ENCODE data around the gene DNPH1. TPM values are rescaled to one million over a fixed set of nuclear protein-coding genes. Genes with fewer than 3 reads are reported as not detected.

Gene DNPH1
- total and polyA plus RNA-seq, 3 donors from 2014 or later = 19.3 to 21.8 (median 21.8) TPM

DNA sequence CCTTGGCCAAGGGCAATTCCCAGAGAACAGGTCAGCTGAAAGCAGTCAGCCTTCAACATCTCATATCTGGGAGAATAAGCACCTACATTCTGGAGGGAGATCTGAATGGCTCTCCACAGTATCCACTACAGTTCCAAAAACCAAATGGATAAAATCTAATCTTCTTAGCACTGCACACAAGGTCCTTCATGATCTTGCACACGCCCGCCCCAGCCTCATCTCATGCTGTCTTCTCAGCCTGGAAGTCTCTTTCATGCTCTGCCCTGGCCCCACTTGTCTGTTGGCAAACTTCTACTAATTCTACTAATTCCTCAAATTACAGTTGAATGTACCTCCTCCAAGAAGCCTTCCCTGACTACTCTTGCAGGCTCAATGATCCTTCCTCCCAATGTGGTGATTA lies 12.2 kb upstream of the DNPH1 start:
- no peaks in the 10 kb centered on the region for H3K4me1 ChIP-seq
- H3K4me3 ChIP-seq = no peak overlapping the region
- H3K27me3 ChIP-seq = no peaks in the 10 kb centered on the region
- TF ChIP-seq, protein P1, sequence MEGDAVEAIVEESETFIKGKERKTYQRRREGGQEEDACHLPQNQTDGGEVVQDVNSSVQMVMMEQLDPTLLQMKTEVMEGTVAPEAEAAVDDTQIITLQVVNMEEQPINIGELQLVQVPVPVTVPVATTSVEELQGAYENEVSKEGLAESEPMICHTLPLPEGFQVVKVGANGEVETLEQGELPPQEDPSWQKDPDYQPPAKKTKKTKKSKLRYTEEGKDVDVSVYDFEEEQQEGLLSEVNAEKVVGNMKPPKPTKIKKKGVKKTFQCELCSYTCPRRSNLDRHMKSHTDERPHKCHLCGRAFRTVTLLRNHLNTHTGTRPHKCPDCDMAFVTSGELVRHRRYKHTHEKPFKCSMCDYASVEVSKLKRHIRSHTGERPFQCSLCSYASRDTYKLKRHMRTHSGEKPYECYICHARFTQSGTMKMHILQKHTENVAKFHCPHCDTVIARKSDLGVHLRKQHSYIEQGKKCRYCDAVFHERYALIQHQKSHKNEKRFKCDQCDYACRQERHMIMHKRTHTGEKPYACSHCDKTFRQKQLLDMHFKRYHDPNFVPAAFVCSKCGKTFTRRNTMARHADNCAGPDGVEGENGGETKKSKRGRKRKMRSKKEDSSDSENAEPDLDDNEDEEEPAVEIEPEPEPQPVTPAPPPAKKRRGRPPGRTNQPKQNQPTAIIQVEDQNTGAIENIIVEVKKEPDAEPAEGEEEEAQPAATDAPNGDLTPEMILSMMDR (IDR thresholded peaks at IDR 0.05) = no peak
- TF ChIP-seq POLR2A (IDR thresholded peaks at IDR 0.05) = no peak
- 90 to 96% methylated on average over 2 of the region's 2 CpGs for WGBS, 2 donors
- no peak for DNase-seq
- intact Hi-C loops (cut with DNase I; ENCODE audit: low total_unique reads) = no loop called here
- H3K9me3 ChIP-seq = no peaks in the 10 kb centered on the region
- H3K36me3 ChIP-seq (ENCODE audit: low read depth, missing control alignments) = no peaks in the 10 kb centered on the region
- no peak overlapping the region for H3K27ac ChIP-seq

DNA sequence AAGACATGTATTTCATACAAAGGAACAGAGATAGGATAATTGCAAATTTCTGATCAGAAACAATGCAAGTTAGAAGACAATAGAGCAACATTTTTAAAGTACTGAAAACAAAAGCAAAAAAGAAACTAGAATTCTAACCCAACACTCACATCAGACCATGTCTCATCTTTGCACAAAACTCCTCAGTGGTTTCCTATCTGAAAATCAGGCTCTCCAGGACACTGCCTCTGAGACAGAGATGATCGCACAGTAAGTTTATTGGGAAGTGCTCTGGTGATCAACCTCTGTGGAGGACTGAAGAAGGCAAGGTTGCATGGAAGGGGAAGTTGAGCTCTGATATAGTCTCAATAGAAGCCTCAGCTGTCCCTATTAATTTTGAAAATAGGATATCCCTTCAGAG lies 11.7 kb upstream of the DNPH1 start:
- Histone ChIP-seq H3K9me3 (no peaks in the 10 kb centered on the region), H3K4me3 (no peak overlapping the region), H3K27ac (no peak overlapping the region), H3K4me1 (no peaks in the 10 kb centered on the region), H3K27me3 (no peaks in the 10 kb centered on the region), H3K36me3 (ENCODE audit: low read depth, missing control alignments) (no peaks in the 10 kb centered on the region)
- intact Hi-C loops (cut with DNase I; ENCODE audit: low total_unique reads) = no loop called here
- TF ChIP-seq, protein P1 (IDR thresholded peaks at IDR 0.05) = no peak
- TF ChIP-seq POLR2A (IDR thresholded peaks at IDR 0.05) = no peak
- no peak for DNase-seq
- 73 to 89% methylated on average over 1 of the region's 1 CpG for WGBS, 2 donors

DNA sequence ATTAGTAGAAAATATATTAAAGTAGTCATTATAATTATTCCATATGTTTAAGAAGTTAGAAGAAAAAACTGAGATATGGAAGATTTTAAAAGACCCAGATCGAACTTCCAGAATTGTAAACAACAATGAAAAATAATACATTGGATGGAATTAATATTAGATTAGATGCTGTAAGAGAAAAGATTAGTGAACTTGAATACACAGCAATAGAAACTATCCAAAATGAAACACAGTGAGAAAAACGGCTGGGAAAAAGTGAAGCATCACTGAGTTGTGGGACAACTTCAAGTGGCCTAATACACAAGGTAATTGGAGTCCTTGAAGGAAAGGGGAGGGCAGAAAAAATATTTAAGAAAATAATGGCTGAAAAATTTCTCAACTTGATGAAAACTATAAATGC lies 9.8 kb upstream of the DNPH1 start:
- no peaks in the 10 kb centered on the region for H3K27me3 ChIP-seq
- TF ChIP-seq, protein P1 (IDR thresholded peaks at IDR 0.05) = no peak
- no peak for TF ChIP-seq POLR2A (IDR thresholded peaks at IDR 0.05)

DNA sequence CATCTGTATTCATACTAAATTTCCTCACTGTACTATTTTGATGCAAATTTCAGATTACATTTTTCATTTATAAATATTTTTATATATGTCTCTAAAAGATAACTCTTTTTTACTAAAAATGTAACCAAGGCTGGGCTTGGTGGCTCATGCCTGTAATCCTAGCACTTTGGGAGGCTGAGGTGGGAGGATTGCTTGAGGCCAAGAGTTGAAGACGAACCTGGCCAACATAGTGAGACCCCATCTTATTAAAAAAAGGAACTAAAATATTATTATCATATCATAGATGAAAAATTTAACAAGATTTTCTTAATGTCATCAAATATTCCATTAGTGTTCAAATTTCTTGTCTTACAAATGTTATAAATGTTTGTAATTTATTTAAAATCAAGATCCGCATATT lies 6.6 kb upstream of the DNPH1 start:
- WGBS, 2 donors = 90 to 92% methylated on average over 2 of the region's 2 CpGs
- Histone ChIP-seq H3K4me3 (no peak overlapping the region), H3K9me3 (no peaks in the 10 kb centered on the region), H3K27ac (no peak overlapping the region), H3K27me3 (no peaks in the 10 kb centered on the region), H3K36me3 (ENCODE audit: low read depth, missing control alignments) (no peaks in the 10 kb centered on the region), H3K4me1 (no peaks in the 10 kb centered on the region)
- no peak for DNase-seq
- intact Hi-C loops (cut with DNase I; ENCODE audit: low total_unique reads) = no loop called here
- no peak for TF ChIP-seq POLR2A (IDR thresholded peaks at IDR 0.05)
- TF ChIP-seq, protein P1 (IDR thresholded peaks at IDR 0.05) = no peak

More for the DNA sequence above, 9.8 kb upstream of the DNPH1 start:
- WGBS, 2 donors = 76 to 85% methylated on average over 2 of the region's 2 CpGs
- H3K36me3 ChIP-seq (ENCODE audit: low read depth, missing control alignments) = no peaks in the 10 kb centered on the region
- intact Hi-C loops (cut with DNase I; ENCODE audit: low total_unique reads) = no loop called here
- no peak for DNase-seq
- no peak overlapping the region for H3K4me3 ChIP-seq
- H3K4me1 ChIP-seq = no peaks in the 10 kb centered on the region
- H3K27ac ChIP-seq = no peak overlapping the region
- H3K9me3 ChIP-seq = no peaks in the 10 kb centered on the region

DNA sequence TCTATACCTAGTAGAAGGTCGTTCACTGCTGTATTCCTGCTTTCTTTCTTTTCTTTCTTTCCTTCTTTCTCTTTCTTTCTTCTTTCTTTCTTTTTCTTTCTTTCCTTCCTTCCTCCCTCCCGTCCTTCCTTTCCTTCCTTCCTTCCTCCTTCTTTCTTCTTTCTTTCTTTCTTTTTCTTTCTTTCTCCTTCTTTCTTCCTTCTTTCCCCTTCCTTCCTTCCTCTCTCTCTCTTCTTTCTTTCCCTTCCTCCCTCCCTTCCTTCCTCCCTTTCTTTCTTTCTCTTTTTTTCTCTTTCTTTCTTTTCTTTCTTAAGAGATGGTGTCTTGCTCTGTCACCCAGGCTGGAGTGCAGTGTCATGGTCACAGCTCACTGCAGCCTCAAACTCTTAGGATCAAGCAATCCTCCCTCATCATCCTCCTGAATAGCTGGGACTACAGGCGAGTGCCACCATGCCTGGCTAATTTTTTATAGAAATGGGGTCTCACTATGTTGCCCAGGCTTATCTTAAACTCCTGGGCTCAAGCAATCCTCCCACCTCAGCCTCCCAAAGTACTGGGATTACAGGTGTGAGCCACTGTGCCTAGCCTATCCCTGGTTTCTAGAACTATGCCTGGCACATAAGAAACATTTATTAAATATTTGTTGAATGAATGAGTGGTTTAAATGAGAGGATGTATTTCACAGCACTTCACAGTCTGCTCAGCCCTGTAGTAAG lies 2.6 kb upstream of the DNPH1 start:
- DNase-seq = no peak
- intact Hi-C loops (cut with DNase I; ENCODE audit: low total_unique reads) = no loop called here
- no peak for TF ChIP-seq POLR2A (IDR thresholded peaks at IDR 0.05)
- TF ChIP-seq, protein P1 (IDR thresholded peaks at IDR 0.05) = no peak
- no peak overlapping the region for H3K27ac ChIP-seq
- H3K9me3 ChIP-seq = no peaks in the 10 kb centered on the region
- H3K27me3 ChIP-seq = no peaks in the 10 kb centered on the region
- peaks cover 5% of the 10 kb centered on the region for H3K4me1 ChIP-seq
- no peak overlapping the region for H3K4me3 ChIP-seq
- 82% methylated on average over 3 of the region's 3 CpGs for WGBS, 2 donors
- no peaks in the 10 kb centered on the region for H3K36me3 ChIP-seq (ENCODE audit: low read depth, missing control alignments)
